GM12878 (cell line): ENCODE data around the gene PFN4. TPM values are rescaled to one million over a fixed set of nuclear protein-coding genes. Genes with fewer than 3 reads are reported as not detected.

Experiments used
- ATAC-seq: fragments of 200-7000 bp; cut with Tn5 transposase; 3 replicates; pipeline ENCODE4 v1.9.1; 2020; ENCODE audit warnings: mild to moderate bottlenecking, moderate library complexity
- BruUV-seq: library from RNA; stranded (reverse); fragments of 400-500 nt; replicated peaks from 2 replicates; lab custom pipeline; 2021; lab: Mats Ljungman, UMichigan
- CTCF ChIA-PET: fragments of 300-600 bp; sonication (Branson Sonifier 250); formaldehyde crosslinking; extraction: SDS; loops from one replicate; lab custom pipeline; 2021; ENCODE audit warnings: inconsistent platforms; lab: Yijun Ruan, JAX
- POLR2A ChIA-PET: fragments of 350-600 bp; formaldehyde crosslinking; extraction: SDS; loops from one replicate; lab custom pipeline; 2021; ENCODE audit warnings: inconsistent platforms; lab: Charles Lee
- RAD21 ChIA-PET: fragments of 300-600 bp; sonication (Branson Sonifier 250); formaldehyde crosslinking; loops from one replicate; lab custom pipeline; 2023; ENCODE audit warnings: antibody characterized with exemption; ENCODE audit not compliant: unreplicated experiment; lab: Charles Lee
- SMC1A ChIA-PET: fragments of 300-600 bp; sonication (Branson Sonifier 250); formaldehyde crosslinking; loops from one replicate; lab custom pipeline; 2023; ENCODE audit not compliant: unreplicated experiment, uncharacterized antibody; lab: Charles Lee
- DNase-seq: peaks from one replicate; pipeline ENCODE4 v3.0.0-alpha.2; 2011; ENCODE audit warnings: low read depth, low spot score
- FAIRE-seq: peaks from 3 replicates; lab custom pipeline; 2011; peaks lifted over from hg19 to GRCh38; lab: Jason Lieb, UNC
- H2AFZ ChIP-seq: 2 replicates; pipeline ENCODE4 v1.6.0; 2011; ENCODE audit warnings: low read depth, low read length, control low read depth; ENCODE audit not compliant: control insufficient read depth
- H3K27ac ChIP-seq: 2 replicates; pipeline ENCODE4 v1.5.1; 2011; ENCODE audit warnings: control low read depth; ENCODE audit not compliant: control insufficient read depth, insufficient read depth
- H3K27me3 ChIP-seq, 2 experiments: replicated peaks in 1 of 2; 2 replicates each; pipeline versions ENCODE4 v1.6.0 to v1.6.1; 2011; ENCODE audit warnings: low read length in 1 of 2; ENCODE audit not compliant: control insufficient read depth in 2 of 2, insufficient read depth in 2 of 2
- H3K36me3 ChIP-seq, 2 experiments: 2 replicates each; pipeline ENCODE4 v1.5.1; 2011; ENCODE audit warnings: low read length in 1 of 2; ENCODE audit not compliant: control insufficient read depth in 2 of 2, insufficient read depth in 2 of 2
- H3K4me1 ChIP-seq: 2 replicates; pipeline ENCODE4 v1.6.1; 2011; ENCODE audit warnings: mild to moderate bottlenecking, low read length, moderate library complexity, mixed read lengths; ENCODE audit not compliant: control insufficient read depth, insufficient read depth
- H3K4me2 ChIP-seq: 2 replicates; pipeline ENCODE4 v1.6.0; 2011; ENCODE audit warnings: control low read depth; ENCODE audit not compliant: control insufficient read depth, insufficient read depth
- H3K4me3 ChIP-seq: fragments of 200-600 bp; sonication (generic); 2 replicates; pipeline ENCODE4 v1.5.1; 2016
- H3K79me2 ChIP-seq: 2 replicates; pipeline ENCODE4 v1.6.0; 2011; ENCODE audit warnings: low read length; ENCODE audit not compliant: control insufficient read depth, insufficient read depth
- H3K9ac ChIP-seq: 2 replicates; pipeline ENCODE4 v1.8.0; 2011; ENCODE audit warnings: low read length, control low read depth, mixed read lengths; ENCODE audit not compliant: control insufficient read depth, insufficient read depth
- H3K9me3 ChIP-seq: replicated peaks from 3 replicates; pipeline ENCODE4 v1.5.1; 2011; ENCODE audit warnings: mild to moderate bottlenecking, low read length; ENCODE audit not compliant: control insufficient read depth, insufficient read depth
- H4K20me1 ChIP-seq: 2 replicates; pipeline ENCODE4 v1.6.0; 2011; ENCODE audit not compliant: control insufficient read depth, insufficient read depth
- CEBPZ ChIP-seq: fragments of 150-350 bp; IDR thresholded peaks from 2 replicates; pipeline ENCODE4 v1.6.1; 2016; ENCODE audit warnings: low read depth, low read length
- CHD2 ChIP-seq: IDR thresholded peaks from 2 replicates; pipeline ENCODE4 v1.6.1; 2011; ENCODE audit warnings: low read depth, low read length, improper control_type of control experiment, borderline replicate concordance
- EGR1 ChIP-seq, 2 experiments: IDR thresholded peaks; 1 replicate in 1 of 2; 2 replicates in 1 of 2; pipeline ENCODE4 v1.6.1; 2011 to 2012; ENCODE audit warnings: low read depth in 2 of 2, low read length in 2 of 2, borderline replicate concordance in 1 of 2, mild to moderate bottlenecking in 1 of 2, moderate library complexity in 1 of 2
- REST ChIP-seq: IDR thresholded peaks from 2 replicates; pipeline ENCODE4 v1.6.1; 2012; ENCODE audit warnings: mild to moderate bottlenecking, low read depth, low read length
- YY1 ChIP-seq: IDR thresholded peaks from 2 replicates; pipeline ENCODE4 v1.6.1; 2011; ENCODE audit warnings: low read depth, mild to moderate bottlenecking, low read length
- ZBTB11 ChIP-seq: fragments of 450-650 bp; formaldehyde crosslinking; IDR thresholded peaks from 2 replicates; pipeline ENCODE4 v1.5.0; 2022; ENCODE audit warnings: mild to moderate bottlenecking, missing genetic modification characterization
- ZZZ3 ChIP-seq: IDR thresholded peaks from 2 replicates; pipeline ENCODE4 v1.6.1; 2011; ENCODE audit warnings: low read depth; ENCODE audit not compliant: control insufficient read depth, insufficient read length
- WGBS: methylation state at CpG from one replicate; pipeline ENCODE4 v1.1.6; 2016; ENCODE audit warnings: low lambda C conversion rate; ENCODE audit not compliant: insufficient replicate concordance, insufficient coverage; ENCODE audit errors: missing lambda C conversion rate; 5-methylcytosine and 5-hydroxymethylcytosine counted together
- in situ Hi-C: fragments of 300-500 bp; cut with MboI; formaldehyde crosslinking; loops from 9 replicates; pipeline ENCODE4 v1.14.3; 2018; ENCODE audit warnings: mixed read lengths
- intact Hi-C: fragments of 100-400 bp; cut with micrococcal nuclease; formaldehyde crosslinking; loops from one replicate; pipeline ENCODE4 v1.14.2; 2022; ENCODE audit not compliant: unreplicated experiment
- polyA plus RNA-seq, 11 experiments: library from polyadenylated mRNA; depleted of rRNA in 4 of 11; unstranded in 6 of 11; stranded (reverse) in 5 of 11; fragments of >200 nt; fragmentation: Nextera tagmentation in 4 of 11; fragmentation: Illumina TruSeq in 1 of 11; extraction: Ambion mirVana in 4 of 11; extraction: Trizol in 1 of 11; gene quantifications; 1 replicate in 1 of 11; 2 replicates in 10 of 11; pipeline versions ENCODE4 v1.2.1 to v1.2.3, GENCODE V29; 2011 to 2016; ENCODE audit warnings: inconsistent platforms in 2 of 11, missing spikeins in 2 of 11, low read depth in 1 of 11
- total RNA-seq, 4 experiments: library from RNA; depleted of rRNA in 3 of 4; stranded (reverse); fragments of >200 nt in 3 of 4; fragmentation: Illumina TruSeq in 1 of 4; extraction: Trizol in 1 of 4; gene quantifications; 2 replicates each; pipeline versions ENCODE4 v1.2.1 to v1.2.3, GENCODE V29; 2013 to 2021
- TF ChIP-seq, protein P1 (sequence below): IDR thresholded peaks from 2 replicates; pipeline ENCODE4 v1.6.1; 2012; ENCODE audit warnings: low read depth, low read length, improper control_type of control experiment

PFN4 gene
- total and polyA plus RNA-seq, 10 of the 15 experiments (the other 5 are each of a cell fraction or from before 2014, with no cell fraction given): 0.12 to 2.1 (median 1.0) TPM

DNA sequence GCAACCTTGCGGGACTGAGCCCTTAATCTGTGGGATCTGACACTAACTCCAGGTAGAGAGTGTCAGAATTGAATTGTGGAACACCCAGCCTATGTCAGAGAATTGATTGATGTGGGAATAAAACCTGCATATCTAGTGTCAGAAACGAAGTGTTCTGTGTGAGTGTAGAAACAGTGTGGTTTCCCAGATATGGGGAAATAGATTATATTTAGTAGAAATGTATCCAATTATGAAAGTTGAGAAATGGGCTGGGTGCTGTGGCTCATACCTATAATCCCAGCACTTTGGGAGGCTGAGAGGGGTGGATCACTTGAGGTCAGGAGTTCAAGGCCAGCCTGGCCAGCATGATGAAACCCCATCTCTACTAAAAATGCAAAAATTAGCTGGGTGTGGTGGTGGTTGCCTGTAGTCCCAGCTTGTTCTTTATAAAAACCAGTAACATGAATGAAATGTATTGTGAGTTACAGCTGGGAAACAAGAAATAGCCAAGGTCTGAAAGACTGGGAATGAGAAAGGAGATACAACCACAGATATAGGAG, 34.2 kb downstream of the PFN4 start:
- intact Hi-C loops: no loop called here
- H3K9me3 ChIP-seq: no peaks in the 10 kb centered on the region
- 70% methylated on average over 2 of the region's 2 CpGs for WGBS
- H3K4me1 ChIP-seq: peaks cover 5% of the 10 kb centered on the region
- ATAC-seq (no peak), FAIRE-seq (no peak), DNase-seq (no peak)
- H3K4me2 ChIP-seq: no peak overlapping the region
- no TSS peak for BruUV-seq
- H2AFZ ChIP-seq: no peak overlapping the region
- no peaks in the 10 kb centered on the region for H3K36me3 ChIP-seq
- H3K9ac ChIP-seq: no peak overlapping the region
- ChIA-PET CTCF (interaction anchor here (0.7 to 1.4 kb wide), 2 partner anchors 23 to 31 kb away, joined by 3 to 4 read pairs; no protein-coding TSS in a partner anchor), RAD21 (interaction anchor here (2.0 kb wide), 1 partner anchor 264 kb away, joined by 5 read pairs; no protein-coding TSS in a partner anchor), SMC1A (interaction anchor here (1.5 kb wide), 1 partner anchor 19 kb away, joined by 4 read pairs; no protein-coding TSS in a partner anchor), POLR2A (interaction anchor here (0.6 kb wide), 1 partner anchor 20 kb away, joined by 3 read pairs; no protein-coding TSS in a partner anchor)
- in situ Hi-C loops: loop anchor here (5.0 kb wide), 1 partner anchor 262 kb away; no protein-coding TSS in a partner anchor
- H3K27me3 ChIP-seq: no peaks in the 10 kb centered on the region
- no peak overlapping the region for H3K27ac ChIP-seq
- TF ChIP-seq ZZZ3 (no peak), REST (no peak), EGR1 (IDR thresholded peaks at IDR 0.05; ENCODE audit: borderline replicate concordance in 1 of 2, low read depth in 2 of 2, low read length in 2 of 2) (no peak), ZBTB11 (CRISPR knock-in tag) (no peak), YY1 (no peak), CHD2 (no peak), CEBPZ (no peak)
- TF ChIP-seq, protein P1, sequence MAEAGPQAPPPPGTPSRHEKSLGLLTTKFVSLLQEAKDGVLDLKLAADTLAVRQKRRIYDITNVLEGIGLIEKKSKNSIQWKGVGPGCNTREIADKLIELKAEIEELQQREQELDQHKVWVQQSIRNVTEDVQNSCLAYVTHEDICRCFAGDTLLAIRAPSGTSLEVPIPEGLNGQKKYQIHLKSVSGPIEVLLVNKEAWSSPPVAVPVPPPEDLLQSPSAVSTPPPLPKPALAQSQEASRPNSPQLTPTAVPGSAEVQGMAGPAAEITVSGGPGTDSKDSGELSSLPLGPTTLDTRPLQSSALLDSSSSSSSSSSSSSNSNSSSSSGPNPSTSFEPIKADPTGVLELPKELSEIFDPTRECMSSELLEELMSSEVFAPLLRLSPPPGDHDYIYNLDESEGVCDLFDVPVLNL: no peak
- H3K79me2 ChIP-seq: no peaks in the 10 kb centered on the region
- H3K4me3 ChIP-seq: no peak overlapping the region
- H4K20me1 ChIP-seq: no peaks in the 10 kb centered on the region
